ENCODE measurements around the gene ATG2A. TPM values are rescaled to one million over a fixed set of nuclear protein-coding genes. Genes with fewer than 3 reads are reported as not detected.

The ATG2A gene
- total RNA-seq (2014; rRNA removed; shearing (Covaris generic)) = 6.5 and 7.1 TPM in 2 replicates
- 10.5 and 15.9 TPM in 2 replicates for polyA plus RNA-seq (2014; cell fraction: nucleus; rRNA removed)

GRCh38 chr11:64916775-64917662 is at the start of gene ATG2A:
TSS of gene ATG2A (minus strand) at chr11:64917209. CDS start at chr11:64917135, 74 bp downstream.
- DNase-seq (ENCODE audit: extremely low read depth, low read depth) = peak; percentile 98

- no peak for DNase-seq (ENCODE audit: extremely low read depth, low read depth)
Measured at GRCh38 chr11:64963072-64963631, 46.1 kb upstream of the ATG2A start.

DNA sequence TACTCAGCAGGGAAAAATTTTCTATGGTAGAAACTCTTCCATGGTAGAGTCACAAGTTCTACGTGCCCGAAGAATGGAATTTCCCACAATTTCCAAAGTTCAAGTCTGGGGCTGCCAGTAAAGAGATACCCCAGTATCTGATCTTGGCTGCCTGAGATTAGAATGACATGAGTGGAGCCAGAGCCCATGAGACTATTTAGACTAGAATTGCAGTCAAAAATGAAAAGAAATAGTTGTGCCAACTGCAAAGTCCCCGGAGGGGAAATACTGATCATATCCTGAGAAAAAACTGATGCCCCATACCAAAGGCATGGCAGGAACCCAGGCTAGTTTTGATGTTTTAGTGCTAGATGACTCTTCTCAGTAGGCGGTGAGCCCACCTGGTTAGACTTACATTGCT is 43.7 kb upstream of the ATG2A start:
- DNase-seq (ENCODE audit: extremely low read depth, low read depth) = no peak

DNA sequence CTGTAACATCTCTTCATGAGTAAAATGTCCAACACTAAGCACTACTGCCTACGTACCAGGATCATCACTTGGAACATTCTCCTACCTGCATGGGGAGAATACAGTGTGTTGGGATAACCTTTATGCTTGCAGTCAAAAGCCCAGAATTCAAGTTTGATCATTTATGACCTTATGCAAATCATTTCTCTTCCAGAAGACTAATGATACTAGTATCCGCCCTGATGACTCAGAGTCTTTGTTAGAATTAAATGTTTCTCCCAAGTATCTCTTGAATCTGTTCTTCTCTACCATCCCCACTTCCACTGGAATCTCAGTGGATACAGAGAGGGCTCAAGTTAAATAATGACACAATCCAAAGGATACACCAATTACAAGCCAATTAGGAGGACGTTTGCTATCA is 42.5 kb upstream of the ATG2A start:
- DNase-seq (ENCODE audit: extremely low read depth, low read depth) = no peak

DNA sequence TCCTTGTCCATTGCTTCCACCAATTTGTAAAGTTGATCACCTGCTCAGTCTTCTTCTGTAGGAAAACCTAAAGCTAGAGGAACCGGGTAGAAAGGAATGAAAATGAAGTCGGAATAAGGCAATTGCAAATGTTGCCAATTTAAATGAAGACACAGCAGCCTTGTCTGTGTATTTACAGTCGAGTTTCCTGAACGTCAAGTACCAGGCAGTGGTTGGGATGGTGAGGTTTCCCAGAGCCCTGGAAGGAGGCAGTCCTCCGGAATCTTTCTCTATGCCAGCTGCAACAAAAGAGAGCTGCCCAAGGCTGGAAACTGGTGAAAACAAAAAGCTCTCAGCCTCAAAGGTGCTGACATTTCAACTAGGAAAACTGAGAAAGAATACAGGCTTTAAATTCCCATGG is 37.2 kb upstream of the ATG2A start:
- no peak for DNase-seq (ENCODE audit: extremely low read depth, low read depth)

- DNase-seq (ENCODE audit: extremely low read depth, low read depth) = no peak
Measured at GRCh38 chr11:64951529-64951928, 34.5 kb upstream of the ATG2A start.

GRCh38 chr11:64947208-64947814 is 30.3 kb upstream of the ATG2A start:
- no peak for DNase-seq (ENCODE audit: extremely low read depth, low read depth)

- no peak for DNase-seq (ENCODE audit: extremely low read depth, low read depth)
Measured at GRCh38 chr11:64936539-64936938, 19.5 kb upstream of the ATG2A start.

- no peak for DNase-seq (ENCODE audit: extremely low read depth, low read depth)
Measured at GRCh38 chr11:64935359-64936081, 18.5 kb upstream of the ATG2A start, which contains the start of gene GPHA2. TSS of gene GPHA2 (minus strand) at chr11:64935893. CDS start at chr11:64935460, 433 bp downstream.

GRCh38 chr11:64934682-64935358 is 17.8 kb upstream of the ATG2A start:
- no peak for DNase-seq (ENCODE audit: extremely low read depth, low read depth)

- no peak for DNase-seq (ENCODE audit: extremely low read depth, low read depth)
Measured at GRCh38 chr11:64933935-64934681, 17.1 kb upstream of the ATG2A start.

- no peak for DNase-seq (ENCODE audit: extremely low read depth, low read depth)
Measured at GRCh38 chr11:64933213-64933934, 16.4 kb upstream of the ATG2A start.

- DNase-seq (ENCODE audit: extremely low read depth, low read depth) = no peak
Measured at GRCh38 chr11:64932324-64932723, 15.3 kb upstream of the ATG2A start.

DNA sequence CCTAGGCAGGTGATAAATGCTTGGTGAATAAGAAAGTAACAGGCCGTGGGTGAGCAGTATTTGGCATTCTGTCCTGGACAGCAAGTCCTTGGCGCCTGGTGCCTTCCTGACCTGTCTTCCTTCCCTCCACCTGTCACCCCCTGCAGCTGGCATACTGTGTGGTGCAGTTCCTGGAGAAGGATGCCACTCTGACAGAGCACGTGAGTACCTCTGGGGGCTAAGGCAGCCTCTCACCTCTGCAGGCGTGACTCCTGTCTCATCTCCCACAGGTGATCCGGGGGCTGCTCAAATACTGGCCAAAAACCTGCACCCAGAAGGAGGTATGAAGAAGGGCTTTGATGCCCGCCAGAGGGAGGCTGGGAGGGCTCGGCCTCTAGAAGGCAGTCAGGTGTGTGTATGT is 14.3 kb upstream of the ATG2A start:
- no peak for DNase-seq (ENCODE audit: extremely low read depth, low read depth)

GRCh38 chr11:64930340-64930739 is 13.3 kb upstream of the ATG2A start:
- DNase-seq (ENCODE audit: extremely low read depth, low read depth) = no peak

GRCh38 chr11:64929625-64930024 is 12.6 kb upstream of the ATG2A start:
- DNase-seq (ENCODE audit: extremely low read depth, low read depth) = no peak

GRCh38 chr11:64928957-64929356 is 11.9 kb upstream of the ATG2A start:
- no peak for DNase-seq (ENCODE audit: extremely low read depth, low read depth)

DNA sequence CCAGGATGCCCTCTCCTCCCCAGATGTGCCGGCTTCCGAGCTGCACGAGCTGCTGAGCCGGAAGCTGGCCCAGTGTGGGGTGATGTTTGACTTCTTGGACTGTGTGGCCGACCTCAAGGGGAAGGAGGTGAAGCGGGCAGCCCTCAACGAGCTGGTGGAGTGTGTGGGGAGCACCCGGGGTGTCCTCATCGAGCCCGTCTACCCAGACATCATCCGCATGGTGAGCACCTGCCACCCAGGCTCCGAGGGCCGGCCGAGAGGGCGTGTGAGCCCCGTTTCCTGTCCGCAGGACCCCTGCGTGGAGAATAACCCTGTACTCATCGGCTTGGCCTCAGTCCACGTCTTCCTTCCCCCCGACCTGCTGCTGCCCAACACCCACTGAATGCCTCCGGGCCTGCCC is 9.7 kb upstream of the ATG2A start:
- no peak for DNase-seq (ENCODE audit: extremely low read depth, low read depth)

Measured in NCI-H460 (cell line).